ENCODE results near the gene KAT8.

Gene KAT8

GRCh38 chr16:31073970-31074813 is 43.3 kb upstream of the KAT8 start, which contains the start of the genes ZNF646 and ZNF668 (continued):
- TF ChIP-seq ZNF155 (tag by site-specific recombination; IDR thresholded peaks at IDR 0.05) (no peak), IKZF3 (tag by site-specific recombination; IDR thresholded peaks at IDR 0.05) (peak; percentile 75), SP3 (tag by site-specific recombination; IDR thresholded peaks at IDR 0.05) (peak; percentile 90), ZNF274 (IDR thresholded peaks at IDR 0.05; ENCODE audit: low read length) (no peak), ZNF274 (tag by site-specific recombination; IDR thresholded peaks at IDR 0.05; ENCODE audit: borderline replicate concordance) (no peak), ZNF501 (tag by site-specific recombination; IDR thresholded peaks at IDR 0.05) (peak; percentile 79), ZNF658 (tag by site-specific recombination; IDR thresholded peaks at IDR 0.05) (no peak), ZNF639 (tag by site-specific recombination; IDR thresholded peaks at IDR 0.05) (peak; percentile 86), CTCF (tag by site-specific recombination; IDR thresholded peaks at IDR 0.05) (peak; percentile 63), ZNF449 (tag by site-specific recombination; IDR thresholded peaks at IDR 0.05) (no peak), ZFHX2 (tag by site-specific recombination; conservative IDR thresholded peaks at IDR 0.05) (peak; percentile 56), ZBTB21 (tag by site-specific recombination; IDR thresholded peaks at IDR 0.05) (peak; percentile 82), ZNF398 (tag by site-specific recombination; IDR thresholded peaks at IDR 0.05) (peak; percentile 68), ZNF76 (tag by site-specific recombination; IDR thresholded peaks at IDR 0.05; ENCODE audit: borderline replicate concordance, low read depth) (peak; percentile 54; the same call in 1 of the 2 replicates), ZNF16 (tag by site-specific recombination; IDR thresholded peaks at IDR 0.05; ENCODE audit: low read depth) (no peak), ZNF324 (tag by site-specific recombination; IDR thresholded peaks at IDR 0.05) (peak; percentile 77), AEBP2 (tag by site-specific recombination; IDR thresholded peaks at IDR 0.05; ENCODE audit: borderline replicate concordance) (no peak), ZNF580 (tag by site-specific recombination; IDR thresholded peaks at IDR 0.05) (peak; percentile 92), ZNF335 (tag by site-specific recombination; conservative IDR thresholded peaks at IDR 0.05) (peak; percentile 98), ZBTB8A (tag by site-specific recombination; IDR thresholded peaks at IDR 0.05) (peak; percentile 80), PRDM10 (tag by site-specific recombination; IDR thresholded peaks at IDR 0.05) (peak; percentile 26), INSM2 (tag by site-specific recombination; IDR thresholded peaks at IDR 0.05) (peak; percentile 57), PRDM1 (tag by site-specific recombination; IDR thresholded peaks at IDR 0.05) (no peak), ZSCAN16 (tag by site-specific recombination; IDR thresholded peaks at IDR 0.05) (0 out of 2 replicates have a peak, but pooled peaks have one; percentile 40)

Data from HEK293 (cell line).